Mucosa of descending colon (tissue), 3 donors: ENCODE measurements around the gene LHFPL3. TPM values are rescaled to one million over a fixed set of nuclear protein-coding genes. Genes with fewer than 3 reads are reported as not detected.
"Not testable (repeated sequence)": the region's sequence is repeated elsewhere in the genome, so short reads cannot be mapped to it uniquely, and the experiment has no call there.

ENCODE experiments used
- ATAC-seq: fragments of 200-7000 bp; cut with Tn5 transposase; one replicate; pipeline ENCODE4 v1.9.1; 2020; ENCODE audit warnings: mild to moderate bottlenecking, moderate library complexity
- DNase-seq, 3 donors: peaks; one replicate each; pipeline ENCODE4 v3.0.0-alpha.2; 2020
- H3K36me3 ChIP-seq: fragments of 200-600 bp; one replicate; pipeline ENCODE4 v1.8.0; 2021; ENCODE audit warnings: low read depth, mild to moderate bottlenecking
- H3K4me1 ChIP-seq: fragments of 200-600 bp; one replicate; pipeline ENCODE4 v1.8.0; 2021; ENCODE audit warnings: low read depth, mild to moderate bottlenecking
- H3K4me3 ChIP-seq: fragments of 200-600 bp; one replicate; pipeline ENCODE4 v1.8.0; 2021; ENCODE audit warnings: mild to moderate bottlenecking
- H3K9me3 ChIP-seq: fragments of 200-600 bp; one replicate; pipeline ENCODE4 v1.8.0; 2021; ENCODE audit warnings: mild to moderate bottlenecking
- intact Hi-C, 2 donors: fragments of 100-400 bp; cut with DNase I in 1 of 2; cut with micrococcal nuclease in 1 of 2; formaldehyde crosslinking; loops; one replicate each; pipeline versions ENCODE4 v1.11.0 to v1.11.1; 2022; cut with DNase I, micrococcal nuclease
- total RNA-seq, 3 donors: library from RNA; stranded (reverse); fragmentation: NEBNext Ultra II Directional in 2 of 3; extraction: Animal tissue kit (Norgen Biotek cat#: 25700) in 2 of 3; gene quantifications; one replicate each; pipeline versions ENCODE4 v1.2.1 to v1.2.4, GENCODE V29; 2021 to 2023
- TF ChIP-seq, protein P1 (sequence below): fragments of 200-600 bp; IDR thresholded peaks from one replicate; pipeline ENCODE4 v1.8.0; 2022; ENCODE audit warnings: antibody characterized with exemption, mild to moderate bottlenecking
- donor health status: DM: no; HTN: no; CAD: no; lungs with moderate emphysema.
- donor health status: DM: no; HTN: no; CAD: no.
- donor health status: DM: no; HTN: yes; CAD: no.

Gene LHFPL3
- total RNA-seq, 3 donors from 2014 or later: 0.26 to 0.57 (median 0.31) TPM

DNA sequence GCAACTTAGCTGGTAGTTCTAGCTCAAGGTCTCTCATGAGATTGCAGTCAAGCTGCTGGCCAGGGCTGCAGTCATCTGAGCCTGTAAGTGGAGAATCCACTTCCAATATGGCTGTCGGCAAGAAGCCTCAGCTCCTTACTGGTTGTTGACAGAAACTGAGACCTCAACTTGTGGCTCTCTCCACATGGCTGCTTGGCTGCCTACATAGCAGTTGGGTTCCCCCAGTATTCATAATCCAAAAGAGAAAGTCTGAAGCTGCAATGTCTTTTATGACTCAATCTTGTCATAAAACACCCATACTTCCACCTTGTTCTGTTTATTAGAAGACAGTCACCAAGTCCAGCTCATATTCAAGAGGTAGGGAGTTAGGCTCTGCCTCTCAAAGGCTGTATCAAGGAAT is 350.7 kb downstream of the LHFPL3 start:
- intact Hi-C loops: no loop called here
- Histone ChIP-seq H3K9me3 (no peaks in the 10 kb centered on the region), H3K4me3 (no peak overlapping the region), H3K36me3 (no peaks in the 10 kb centered on the region), H3K4me1 (no peaks in the 10 kb centered on the region)
- ATAC-seq: no peak
- TF ChIP-seq, protein P1, sequence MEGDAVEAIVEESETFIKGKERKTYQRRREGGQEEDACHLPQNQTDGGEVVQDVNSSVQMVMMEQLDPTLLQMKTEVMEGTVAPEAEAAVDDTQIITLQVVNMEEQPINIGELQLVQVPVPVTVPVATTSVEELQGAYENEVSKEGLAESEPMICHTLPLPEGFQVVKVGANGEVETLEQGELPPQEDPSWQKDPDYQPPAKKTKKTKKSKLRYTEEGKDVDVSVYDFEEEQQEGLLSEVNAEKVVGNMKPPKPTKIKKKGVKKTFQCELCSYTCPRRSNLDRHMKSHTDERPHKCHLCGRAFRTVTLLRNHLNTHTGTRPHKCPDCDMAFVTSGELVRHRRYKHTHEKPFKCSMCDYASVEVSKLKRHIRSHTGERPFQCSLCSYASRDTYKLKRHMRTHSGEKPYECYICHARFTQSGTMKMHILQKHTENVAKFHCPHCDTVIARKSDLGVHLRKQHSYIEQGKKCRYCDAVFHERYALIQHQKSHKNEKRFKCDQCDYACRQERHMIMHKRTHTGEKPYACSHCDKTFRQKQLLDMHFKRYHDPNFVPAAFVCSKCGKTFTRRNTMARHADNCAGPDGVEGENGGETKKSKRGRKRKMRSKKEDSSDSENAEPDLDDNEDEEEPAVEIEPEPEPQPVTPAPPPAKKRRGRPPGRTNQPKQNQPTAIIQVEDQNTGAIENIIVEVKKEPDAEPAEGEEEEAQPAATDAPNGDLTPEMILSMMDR: no peak
- DNase-seq: no peak

DNA sequence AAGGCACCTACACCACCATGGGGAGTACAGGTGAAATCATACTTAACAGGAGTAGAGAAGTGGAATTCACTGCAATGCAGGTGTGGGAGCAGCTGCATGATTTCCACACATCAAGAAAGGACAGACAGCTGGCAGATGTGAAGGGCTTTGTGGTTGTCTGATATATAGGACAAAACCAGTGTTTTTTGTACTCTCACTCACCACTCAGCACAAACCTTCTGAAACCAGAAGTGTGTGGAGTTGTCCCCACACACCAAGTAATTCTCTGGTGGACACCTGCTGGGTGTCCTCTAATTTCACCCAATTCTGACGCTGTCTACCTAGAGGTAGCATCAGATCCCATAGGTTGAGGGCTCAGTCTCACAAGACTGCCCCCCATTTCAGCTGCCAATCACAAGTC is 357.9 kb downstream of the LHFPL3 start:
- no peak for ATAC-seq
- intact Hi-C loops: no loop called here
- no peaks in the 10 kb centered on the region for H3K4me1 ChIP-seq
- TF ChIP-seq, protein P1: no peak
- H3K9me3 ChIP-seq: no peaks in the 10 kb centered on the region
- no peak for DNase-seq
- H3K36me3 ChIP-seq: no peaks in the 10 kb centered on the region
- H3K4me3 ChIP-seq: no peak overlapping the region

DNA sequence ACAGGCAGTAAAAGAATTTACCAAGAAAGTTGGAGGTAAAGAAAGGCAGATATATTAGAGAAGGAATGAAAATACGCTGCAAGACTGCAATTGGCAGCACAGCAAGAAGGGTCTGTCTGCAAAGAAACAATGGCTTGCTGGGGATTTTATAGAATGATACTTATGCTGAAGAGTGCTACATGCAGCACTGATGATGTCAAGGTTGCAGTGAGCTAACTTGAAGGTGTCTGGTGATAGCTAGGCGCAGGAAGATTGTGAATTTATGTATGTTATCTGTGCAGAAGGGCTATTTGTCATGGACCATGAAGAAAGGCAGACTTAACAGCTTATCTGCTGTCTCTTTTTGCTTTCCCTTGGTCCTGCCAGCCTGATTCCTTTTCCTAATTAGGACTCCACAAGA is 366.3 kb downstream of the LHFPL3 start:
- no peaks in the 10 kb centered on the region for H3K4me1 ChIP-seq
- peaks cover 4% of the 10 kb centered on the region for H3K9me3 ChIP-seq
- no peak overlapping the region for H3K4me3 ChIP-seq
- no peak for ATAC-seq
- no peaks in the 10 kb centered on the region for H3K36me3 ChIP-seq
- TF ChIP-seq, protein P1: no peak
- DNase-seq: no peak
- intact Hi-C loops: no loop called here

DNA sequence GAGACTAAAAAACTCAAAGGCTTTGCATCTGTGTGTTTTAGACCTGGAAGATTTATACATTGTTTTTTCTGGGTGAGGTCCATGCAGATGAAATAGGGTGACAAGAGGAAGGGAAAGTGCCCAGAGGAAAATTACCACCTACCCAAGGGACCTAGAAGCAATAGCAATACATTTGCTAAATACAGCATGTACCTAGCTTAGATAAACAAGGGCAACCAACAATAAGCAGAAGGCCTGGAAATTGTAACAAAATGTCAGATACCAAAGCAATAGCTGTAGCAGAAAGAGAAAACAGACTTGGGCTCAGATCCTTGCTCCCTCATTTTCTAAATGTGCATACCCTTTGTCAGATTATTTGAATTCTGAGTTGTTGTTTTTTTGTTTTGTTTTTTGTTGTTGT is 367.2 kb downstream of the LHFPL3 start:
- no peak overlapping the region for H3K4me3 ChIP-seq
- no peak for ATAC-seq
- H3K36me3 ChIP-seq: no peaks in the 10 kb centered on the region
- TF ChIP-seq, protein P1: no peak
- DNase-seq: no peak
- H3K9me3 ChIP-seq: peaks cover 4% of the 10 kb centered on the region
- no peaks in the 10 kb centered on the region for H3K4me1 ChIP-seq
- intact Hi-C loops: no loop called here

DNA sequence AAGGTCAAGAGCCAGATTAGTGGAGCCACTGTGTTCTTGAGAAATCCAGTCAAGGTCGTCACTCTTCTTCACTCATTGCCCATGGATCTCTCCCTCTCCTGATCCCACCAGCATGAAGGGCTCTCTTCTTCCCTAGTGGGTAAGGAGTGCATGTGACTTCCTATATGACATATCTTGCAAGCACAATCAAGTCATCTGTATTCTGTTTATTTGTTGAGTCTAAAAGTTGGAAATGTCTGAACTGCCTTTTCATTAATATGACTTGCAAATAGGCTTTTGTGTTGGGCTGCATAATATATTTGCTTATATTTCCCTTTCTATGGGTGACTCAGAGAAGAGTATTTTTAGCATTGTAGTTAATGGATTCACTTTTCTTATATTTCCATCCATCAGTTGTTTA is 371.9 kb downstream of the LHFPL3 start:
- no peak for ATAC-seq
- intact Hi-C loops: no loop called here
- no peaks in the 10 kb centered on the region for H3K9me3 ChIP-seq
- H3K4me3 ChIP-seq: no peak overlapping the region
- TF ChIP-seq, protein P1: no peak
- no peaks in the 10 kb centered on the region for H3K36me3 ChIP-seq
- no peaks in the 10 kb centered on the region for H3K4me1 ChIP-seq
- no peak for DNase-seq

DNA sequence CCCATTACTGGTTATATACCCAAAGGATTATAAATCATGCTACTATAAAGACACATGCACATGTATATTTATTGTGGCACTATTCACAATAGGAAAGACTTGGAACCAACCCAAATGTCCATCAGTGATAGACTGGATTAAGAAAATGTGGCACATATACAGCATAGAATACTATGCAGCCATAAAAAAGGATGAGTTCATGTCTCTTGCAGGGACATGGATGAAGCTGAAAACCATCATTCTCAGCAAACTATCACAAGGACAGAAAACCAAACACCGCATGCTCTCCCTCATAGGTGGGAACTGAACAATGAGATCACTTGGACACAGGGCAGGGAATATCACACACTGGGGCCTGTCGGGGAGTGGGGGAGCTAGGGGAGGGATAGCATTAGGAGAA is 392.6 kb downstream of the LHFPL3 start:
- DNase-seq, intact Hi-C loops, H3K9me3 ChIP-seq, H3K4me3 ChIP-seq, ATAC-seq, H3K36me3 ChIP-seq, H3K4me1 ChIP-seq: not testable (repeated sequence)
